ENCODE data around the gene MGAT4C. TPM values are rescaled to one million over a fixed set of nuclear protein-coding genes. Genes with fewer than 3 reads are reported as not detected.

Gene MGAT4C
- total RNA-seq, 1 donor from 2014 or later, result not detected

GRCh38 chr12:86057092-86057845 lies 198.9 kb downstream of the MGAT4C start:
- no peak for TF ChIP-seq CTCF (conservative IDR thresholded peaks at IDR 0.05; ENCODE audit: low read depth, low read length)
- H3K4me3 ChIP-seq (ENCODE audit: low read depth, low read length), result no peak overlapping the region
- no peak for DNase-seq (ENCODE audit: low read depth)

- H3K4me3 ChIP-seq (ENCODE audit: low read depth, low read length), result no peak overlapping the region
- DNase-seq (ENCODE audit: low read depth), result no peak
- TF ChIP-seq CTCF (conservative IDR thresholded peaks at IDR 0.05; ENCODE audit: low read depth, low read length), result no peak
Observed at GRCh38 chr12:86052921-86053320, 203.3 kb downstream of the MGAT4C start.

GRCh38 chr12:86050010-86050409 lies 206.2 kb downstream of the MGAT4C start:
- TF ChIP-seq CTCF (conservative IDR thresholded peaks at IDR 0.05; ENCODE audit: low read depth, low read length), result no peak
- DNase-seq (ENCODE audit: low read depth), result no peak
- H3K4me3 ChIP-seq (ENCODE audit: low read depth, low read length), result no peak overlapping the region

GRCh38 chr12:86044396-86044795 lies 211.8 kb downstream of the MGAT4C start:
- H3K4me3 ChIP-seq (ENCODE audit: low read depth, low read length), result no peak overlapping the region
- TF ChIP-seq CTCF (conservative IDR thresholded peaks at IDR 0.05; ENCODE audit: low read depth, low read length), result no peak
- DNase-seq (ENCODE audit: low read depth), result no peak

GRCh38 chr12:86042062-86042461 lies 214.1 kb downstream of the MGAT4C start:
- no peak overlapping the region for H3K4me3 ChIP-seq (ENCODE audit: low read depth, low read length)
- no peak for TF ChIP-seq CTCF (conservative IDR thresholded peaks at IDR 0.05; ENCODE audit: low read depth, low read length)
- no peak for DNase-seq (ENCODE audit: low read depth)

- TF ChIP-seq CTCF (conservative IDR thresholded peaks at IDR 0.05; ENCODE audit: low read depth, low read length), result no peak
- DNase-seq (ENCODE audit: low read depth), result no peak
Observed at GRCh38 chr12:86018361-86018760, 237.8 kb downstream of the MGAT4C start.

GRCh38 chr12:86015026-86015425 lies 241.2 kb downstream of the MGAT4C start:
- TF ChIP-seq CTCF (conservative IDR thresholded peaks at IDR 0.05; ENCODE audit: low read depth, low read length), result no peak
- no peak for DNase-seq (ENCODE audit: low read depth)
- H3K4me3 ChIP-seq (ENCODE audit: low read depth, low read length), result no peak overlapping the region

More at GRCh38 chr12:86018361-86018760, 237.8 kb downstream of the MGAT4C start:
- no peak overlapping the region for H3K4me3 ChIP-seq (ENCODE audit: low read depth, low read length)
